ENCODE measurements around the gene CTNND2.

The CTNND2 gene

DNA sequence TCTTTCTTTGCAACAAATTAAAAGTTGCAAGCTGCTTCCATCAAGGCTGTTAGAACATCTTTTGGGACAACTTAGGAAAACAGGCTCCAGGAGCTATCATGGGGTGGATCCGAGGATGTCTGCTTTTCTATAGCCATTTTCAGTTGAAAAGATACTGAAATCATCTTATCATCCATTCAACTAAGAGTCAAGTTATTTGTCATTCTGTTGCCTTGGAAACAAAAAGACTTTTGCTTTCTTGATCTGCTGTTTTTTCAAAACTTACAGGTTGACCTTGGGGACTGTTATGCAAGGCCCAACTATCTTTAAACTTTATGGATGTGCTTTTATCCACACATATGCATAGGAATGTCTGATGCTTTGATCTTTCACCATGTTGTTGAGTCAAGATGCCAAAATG lies 597.9 kb downstream of the CTNND2 start:
- DNase-seq (ENCODE audit: low read depth), result no peak

DNA sequence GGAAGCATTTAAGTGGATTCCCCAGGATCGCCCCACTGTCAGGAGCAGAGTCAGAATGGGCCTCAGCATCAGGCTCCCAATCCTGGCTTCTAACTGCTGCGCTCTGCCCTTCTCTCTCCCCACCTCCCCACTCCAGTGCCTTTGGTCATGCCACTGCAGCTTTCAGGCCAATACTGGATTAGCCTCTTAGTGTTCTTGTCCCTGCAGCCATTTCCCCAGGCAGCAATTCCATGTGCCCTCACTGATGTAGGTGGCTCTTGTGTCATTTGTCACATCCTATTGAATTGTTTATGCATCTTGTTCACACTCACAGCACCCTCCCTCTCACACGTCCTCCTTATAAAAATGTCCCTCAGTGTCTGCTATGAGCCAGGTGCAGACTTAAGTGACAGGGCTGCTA lies 599.0 kb downstream of the CTNND2 start:
- DNase-seq (ENCODE audit: low read depth), result no peak

DNA sequence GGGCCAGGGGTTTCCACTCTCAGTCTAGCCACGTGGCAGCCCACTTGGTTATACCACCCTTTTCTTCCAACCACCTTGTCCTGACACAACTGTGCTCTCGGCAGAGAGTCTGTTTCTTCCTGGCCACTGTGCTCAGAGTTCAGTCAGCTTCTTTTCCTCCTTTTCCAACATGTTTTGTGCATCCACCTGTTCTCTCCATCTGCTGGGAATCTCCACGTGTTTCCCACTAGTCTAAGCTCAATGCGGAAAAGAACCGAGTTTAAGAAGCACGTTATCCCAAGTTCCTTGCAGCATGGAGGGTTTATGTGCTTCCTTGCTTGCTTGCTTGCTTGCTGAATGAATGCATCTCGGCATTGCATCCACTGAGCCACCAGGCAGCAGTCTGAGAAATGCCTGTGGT lies 599.6 kb downstream of the CTNND2 start:
- no peak for DNase-seq (ENCODE audit: low read depth)

DNA sequence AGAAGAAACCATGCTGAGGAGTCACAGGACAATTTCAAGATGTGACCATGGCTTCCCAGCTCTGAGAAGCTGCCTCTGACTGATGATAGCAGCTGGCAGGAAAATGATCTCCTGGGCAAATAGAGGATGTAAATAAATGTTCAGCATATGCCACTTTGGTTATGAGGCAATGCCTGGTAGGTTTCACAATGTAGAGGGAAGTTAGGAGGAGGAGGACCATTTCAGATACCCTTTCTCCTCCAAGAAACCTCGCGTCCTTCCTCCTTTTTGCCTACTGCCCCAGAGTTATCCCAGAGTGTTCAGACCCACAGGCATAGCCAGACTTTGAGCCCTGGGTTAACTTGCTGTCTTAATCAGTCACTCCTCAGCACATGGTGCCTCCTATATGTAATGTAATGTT lies 601.6 kb downstream of the CTNND2 start:
- DNase-seq (ENCODE audit: low read depth), result no peak

DNA sequence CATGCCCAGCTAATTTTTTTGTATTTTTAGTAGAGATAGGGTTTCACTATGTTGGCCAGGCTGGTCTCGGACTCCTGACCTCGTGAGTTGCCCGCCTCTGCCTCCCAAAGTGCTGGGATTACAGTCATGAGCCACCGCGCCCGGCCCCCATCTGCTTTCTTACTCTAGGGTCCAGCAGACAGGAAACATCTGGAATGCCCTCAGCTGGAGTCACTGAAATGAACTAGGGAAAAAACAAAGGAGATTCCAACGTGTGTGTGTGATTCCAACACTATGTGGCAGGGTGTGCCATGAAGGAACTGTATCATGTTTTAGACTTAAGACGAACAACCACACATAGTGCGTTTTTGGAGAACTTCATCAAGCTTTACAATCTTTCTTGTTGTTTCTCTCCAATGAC lies 603.1 kb downstream of the CTNND2 start:
- no peak for DNase-seq (ENCODE audit: low read depth)

- DNase-seq (ENCODE audit: low read depth), result no peak
Observed at GRCh38 chr5:11300736-11301135, 603.5 kb downstream of the CTNND2 start.

DNA sequence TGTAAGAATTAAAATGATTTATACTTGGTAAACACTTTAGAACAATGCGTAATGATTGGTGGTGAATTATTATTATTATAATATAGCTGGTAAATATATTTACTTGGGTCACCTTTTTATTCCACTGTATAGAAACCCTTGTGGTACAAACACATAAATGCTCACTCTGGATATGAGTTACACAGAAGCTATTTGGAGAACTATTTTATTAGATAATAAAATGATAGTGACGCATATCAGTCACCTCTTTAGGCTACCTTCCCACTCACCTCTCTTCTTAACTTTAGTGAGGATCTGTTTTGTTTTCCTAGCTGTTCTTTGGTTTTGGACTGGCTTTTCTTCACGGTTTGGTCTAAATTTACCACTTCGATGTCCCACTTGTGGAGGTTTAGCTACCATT lies 605.4 kb downstream of the CTNND2 start:
- no peak for DNase-seq (ENCODE audit: low read depth)

DNA sequence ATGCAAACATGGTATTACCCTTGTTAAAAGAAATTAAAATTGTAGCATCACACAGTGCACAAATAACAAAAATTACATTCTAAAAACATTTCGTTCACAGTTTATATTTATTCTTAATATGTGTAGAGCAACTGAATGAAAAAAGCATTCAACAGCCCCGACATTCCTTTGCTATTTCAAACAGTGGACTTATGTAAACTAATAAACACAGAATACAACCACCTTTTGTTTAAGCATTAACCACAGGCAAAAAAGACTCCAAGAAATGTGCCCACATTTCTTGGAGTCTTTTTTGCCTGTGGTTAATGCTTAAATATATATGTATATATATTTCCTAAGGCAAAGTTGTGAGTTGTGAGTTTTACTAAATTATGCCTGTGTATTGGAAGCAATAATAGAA lies 610.7 kb downstream of the CTNND2 start:
- no peak for DNase-seq (ENCODE audit: low read depth)

GRCh38 chr5:11292648-11293356 lies 611.4 kb downstream of the CTNND2 start:
- no peak for DNase-seq (ENCODE audit: low read depth)

- no peak for DNase-seq (ENCODE audit: low read depth)
Observed at GRCh38 chr5:11289733-11290132, 614.5 kb downstream of the CTNND2 start.

DNA sequence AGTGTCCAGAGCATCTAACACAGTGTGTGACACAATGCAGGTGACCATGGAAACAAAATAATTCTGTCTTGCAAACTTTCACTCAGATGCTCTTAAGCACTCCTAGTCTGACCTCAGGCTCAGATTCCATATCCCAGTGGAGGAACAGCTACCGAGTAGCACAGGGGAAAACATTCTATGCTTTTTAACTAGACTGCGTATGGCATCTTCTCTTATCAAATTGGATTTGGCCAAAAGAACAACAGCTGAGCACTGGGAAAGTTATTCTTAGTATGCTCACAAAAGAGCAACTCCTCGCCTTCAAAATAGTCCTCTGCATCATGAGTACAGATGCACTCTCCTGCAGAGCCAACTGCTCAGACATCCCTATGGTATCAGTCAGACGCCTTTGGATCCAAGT lies 615.0 kb downstream of the CTNND2 start:
- no peak for DNase-seq (ENCODE audit: low read depth)

DNA sequence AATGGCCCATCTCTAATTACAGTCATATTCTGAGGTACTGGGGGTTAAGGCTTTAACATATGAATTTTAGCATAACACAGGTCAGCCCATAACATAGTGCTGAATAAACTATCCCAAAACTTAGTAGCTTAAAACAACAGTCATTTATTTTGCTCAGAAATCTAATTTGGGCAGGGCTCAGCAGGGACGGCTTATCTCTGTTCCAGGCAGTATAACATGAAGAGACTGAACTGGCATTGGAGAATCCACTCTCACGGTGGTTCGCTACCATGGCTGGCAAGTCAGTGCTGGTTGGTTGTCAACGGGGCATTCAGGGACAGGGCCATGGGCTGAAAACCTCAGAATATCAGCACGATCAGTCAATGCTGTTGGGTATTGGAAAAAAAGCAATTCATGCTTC lies 622.4 kb downstream of the CTNND2 start:
- no peak for DNase-seq (ENCODE audit: low read depth)

DNA sequence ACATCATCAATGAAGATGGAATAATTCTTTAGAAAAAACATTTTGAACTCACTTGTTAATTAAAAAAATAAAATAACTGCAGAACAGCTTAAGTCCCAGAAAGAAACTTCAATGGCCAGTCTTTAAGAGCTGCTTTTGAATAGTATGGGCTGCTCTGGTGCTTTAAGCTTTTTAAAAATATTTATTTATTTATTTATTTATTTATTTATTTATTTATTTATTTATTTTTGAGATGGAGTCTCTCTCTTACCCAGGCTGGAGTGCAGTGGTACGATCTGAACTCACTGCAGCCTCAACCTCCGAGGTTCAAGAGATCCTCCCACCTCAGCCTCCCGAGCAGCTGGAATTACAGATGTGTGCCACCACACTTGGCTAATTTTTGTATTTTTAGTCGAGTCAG lies 626.9 kb downstream of the CTNND2 start:
- no peak for DNase-seq (ENCODE audit: low read depth)

- no peak for DNase-seq (ENCODE audit: low read depth)
Observed at GRCh38 chr5:11273180-11273903, 630.9 kb downstream of the CTNND2 start.

DNA sequence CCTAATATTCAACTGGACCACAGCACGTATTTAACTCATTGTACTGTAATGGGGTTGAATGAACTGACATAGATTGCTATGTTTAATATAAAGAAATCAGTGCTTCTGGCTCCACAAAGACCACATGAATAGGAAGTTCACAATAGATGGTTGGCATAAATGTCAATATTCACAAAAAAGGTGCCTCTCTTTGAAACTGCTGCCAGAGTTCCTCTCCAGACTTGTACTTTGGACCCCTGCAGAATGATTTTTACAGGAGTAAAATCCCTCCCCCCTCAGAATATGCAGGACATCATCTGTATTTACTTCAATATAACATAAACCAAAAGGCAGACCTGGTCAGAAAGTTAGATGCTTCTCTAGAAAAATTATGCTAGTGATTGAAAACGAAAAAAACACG lies 634.7 kb downstream of the CTNND2 start:
- no peak for DNase-seq (ENCODE audit: low read depth)

- no peak for DNase-seq (ENCODE audit: low read depth)
Observed at GRCh38 chr5:11268891-11269290, 635.4 kb downstream of the CTNND2 start.

- no peak for DNase-seq (ENCODE audit: low read depth)
Observed at GRCh38 chr5:11266331-11266730, 637.9 kb downstream of the CTNND2 start.

- DNase-seq (ENCODE audit: low read depth), result no peak
Observed at GRCh38 chr5:11261241-11261640, 643.0 kb downstream of the CTNND2 start.

DNA sequence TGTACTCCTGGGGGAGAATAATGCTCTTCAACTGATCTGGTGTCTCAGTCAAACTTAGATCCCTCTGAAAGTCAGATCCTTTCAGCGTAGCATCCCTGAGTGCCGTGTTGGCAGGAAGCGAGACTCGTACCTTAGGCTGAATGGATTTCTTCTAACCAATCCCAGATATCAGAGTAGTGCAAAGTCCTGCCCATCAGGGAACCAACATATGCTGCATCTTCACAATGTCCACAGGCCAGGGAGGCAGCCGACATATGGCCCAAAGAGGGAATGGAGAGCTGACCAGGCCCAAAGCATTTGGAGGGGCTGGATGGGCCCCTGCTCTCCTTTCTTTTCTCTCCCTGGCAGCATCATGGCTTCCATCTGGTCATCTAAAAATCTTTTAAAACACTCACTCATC lies 646.2 kb downstream of the CTNND2 start:
- no peak for DNase-seq (ENCODE audit: low read depth)

DNA sequence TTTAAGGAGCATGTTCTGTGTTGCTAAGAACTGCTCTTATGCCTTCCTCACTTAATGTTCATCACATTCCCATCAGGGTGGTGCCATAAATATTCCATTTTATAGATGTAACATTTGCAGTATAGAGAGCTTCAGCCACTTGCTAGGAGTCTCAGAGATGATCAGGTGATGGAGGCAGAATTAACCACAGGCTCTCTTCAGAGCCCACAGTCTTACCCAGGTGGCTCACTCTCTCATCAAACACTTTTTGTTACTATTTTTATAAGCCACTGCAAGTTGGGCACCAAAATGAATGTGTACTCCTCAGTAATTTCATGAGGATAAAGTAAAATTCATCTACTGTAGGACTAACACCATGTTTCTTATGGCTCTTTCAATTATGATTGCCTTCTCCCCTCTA lies 651.7 kb downstream of the CTNND2 start:
- DNase-seq (ENCODE audit: low read depth), result no peak

GRCh38 chr5:11252075-11252474 lies 652.2 kb downstream of the CTNND2 start:
- DNase-seq (ENCODE audit: low read depth), result no peak

- DNase-seq (ENCODE audit: low read depth), result no peak
Observed at GRCh38 chr5:11251247-11251646, 653.0 kb downstream of the CTNND2 start.

- no peak for DNase-seq (ENCODE audit: low read depth)
Observed at GRCh38 chr5:11248966-11249365, 655.3 kb downstream of the CTNND2 start.

DNA sequence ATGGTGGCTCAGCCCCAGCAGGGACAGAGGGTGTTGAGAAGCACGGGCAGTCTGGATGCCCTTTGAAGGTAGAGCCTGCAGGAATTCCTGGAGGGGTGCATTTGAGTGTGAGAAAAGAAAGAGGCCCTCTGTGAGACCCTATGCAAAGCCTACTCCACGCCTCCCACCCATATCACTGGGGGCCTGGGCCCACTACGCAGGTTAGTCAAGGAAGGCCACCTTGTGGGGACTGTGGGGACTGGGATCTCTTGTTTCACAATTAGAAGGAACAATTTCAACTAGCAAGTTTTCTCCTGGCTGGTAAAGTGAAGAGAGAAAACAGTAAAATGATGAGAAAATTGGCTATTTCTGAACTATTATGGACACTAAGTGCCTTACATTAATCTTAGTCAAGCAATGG lies 657.0 kb downstream of the CTNND2 start:
- DNase-seq (ENCODE audit: low read depth), result no peak

All from fibroblast of the conjunctiva (primary cell).